HCT116 (cell line): Measurements from ENCODE around the gene FBXL7. TPM values are rescaled to one million over a fixed set of nuclear protein-coding genes. Genes with fewer than 3 reads are reported as not detected.

ENCODE experiments used
- ATAC-seq: fragments of 200-7000 bp; cut with Tn5 transposase; 2 replicates; pipeline ENCODE4 v1.9.1; 2020; ENCODE audit warnings: mild to moderate bottlenecking, moderate library complexity
- BruUV-seq: library from RNA; stranded (reverse); fragments of 400-500 nt; replicated peaks from 2 replicates; lab custom pipeline; 2021; lab: Mats Ljungman, UMichigan
- CTCF ChIA-PET: fragments of 300-600 bp; sonication (Branson Sonifier 250); formaldehyde crosslinking; loops from one replicate; lab custom pipeline; 2021; ENCODE audit warnings: antibody characterized with exemption; lab: Charles Lee
- POLR2A ChIA-PET: fragments of 300-600, 350-600 bp; sonication (Branson Sonifier 250); formaldehyde crosslinking; loops from one replicate; lab custom pipeline; 2021; ENCODE audit warnings: antibody characterized with exemption; lab: Charles Lee
- RAD21 ChIA-PET, 2 experiments: fragments of 300-600 bp; sonication (Branson Sonifier 250); formaldehyde crosslinking; loops; one replicate each; lab custom pipeline; 2023; ENCODE audit warnings: low total read pairs in 2 of 2; ENCODE audit not compliant: uncharacterized antibody in 2 of 2, unreplicated experiment in 2 of 2, low non-redundant PET in 1 of 2; lab: Charles Lee
- DNase-seq: peaks from one replicate; pipeline ENCODE4 v3.0.0-alpha.2; 2010; ENCODE audit warnings: low read depth, low spot score
- H2AFZ ChIP-seq: fragments of 200-600 bp; shearing (Covaris generic), sonication (generic); 2 replicates; pipeline ENCODE4 v1.6.1; 2017; ENCODE audit warnings: low read depth, mixed run types, mixed read lengths, antibody characterized with exemption, low read length; ENCODE audit not compliant: poor library complexity, severe bottlenecking
- H3K27ac ChIP-seq: 2 replicates; pipeline ENCODE4 v1.5.1; 2012; ENCODE audit warnings: low read depth, low read length
- H3K27me3 ChIP-seq: fragments of 200-600 bp; sonication (generic); 2 replicates; pipeline ENCODE4 v1.6.1; 2016; ENCODE audit warnings: mixed run types, low read length, mixed read lengths; ENCODE audit not compliant: insufficient read depth
- H3K36me3 ChIP-seq, 2 experiments: fragments of 200-500 bp in 1 of 2; fragments of 200-600 bp in 1 of 2; sonication (Bioruptor generic) in 1 of 2; sonication (generic) in 1 of 2; 2 replicates each; pipeline versions ENCODE4 v1.5.1 to v1.6.1; 2014 to 2016; ENCODE audit warnings: low read length in 2 of 2, inconsistent platforms in 1 of 2, mixed read lengths in 1 of 2, mixed run types in 1 of 2; ENCODE audit not compliant: insufficient read depth in 2 of 2, control insufficient read depth in 1 of 2
- H3K4me1 ChIP-seq, 2 experiments: fragments of 200-600 bp in 1 of 2; sonication (generic) in 1 of 2; 2 replicates each; pipeline versions ENCODE4 v1.5.1 to v1.6.1; 2012 to 2017; ENCODE audit warnings: low read length in 2 of 2, inconsistent platforms in 1 of 2, mild to moderate bottlenecking in 1 of 2, mixed read lengths in 1 of 2, mixed run types in 1 of 2, moderate library complexity in 1 of 2; ENCODE audit not compliant: insufficient read depth in 2 of 2, control insufficient read depth in 1 of 2
- H3K4me2 ChIP-seq: fragments of 200-600 bp; sonication (generic); 2 replicates; pipeline ENCODE4 v1.6.1; 2017; ENCODE audit warnings: mixed run types, low read length, mixed read lengths
- H3K4me3 ChIP-seq, 2 experiments: fragments of 200-600 bp in 1 of 2; sonication (generic) in 1 of 2; replicated peaks in 1 of 2; 2 replicates each; pipeline ENCODE4 v1.5.1; 2011 to 2016; ENCODE audit warnings: low read length in 2 of 2, control low read depth in 1 of 2, low read depth in 1 of 2, mild to moderate bottlenecking in 1 of 2, mixed read lengths in 1 of 2, mixed run types in 1 of 2
- H3K79me2 ChIP-seq: fragments of 200-600 bp; sonication (generic); 2 replicates; pipeline ENCODE4 v1.6.1; 2017; ENCODE audit warnings: mild to moderate bottlenecking, mixed run types, low read length, moderate library complexity, mixed read lengths; ENCODE audit not compliant: insufficient read depth
- H3K9ac ChIP-seq: fragments of 200-600 bp; sonication (generic); 2 replicates; pipeline ENCODE4 v1.6.1; 2016; ENCODE audit warnings: low read length, mixed read lengths
- H3K9me2 ChIP-seq: fragments of 200-600 bp; sonication (generic), shearing (Covaris generic); 2 replicates; pipeline ENCODE4 v1.6.1; 2017; ENCODE audit warnings: mixed run types, mild to moderate bottlenecking, moderate library complexity; ENCODE audit not compliant: insufficient read depth
- H3K9me3 ChIP-seq, 2 experiments: fragments of 200-500 bp in 1 of 2; fragments of 200-600 bp in 1 of 2; sonication (Bioruptor generic) in 1 of 2; sonication (generic) in 1 of 2; 2 replicates each; pipeline ENCODE4 v1.6.1; 2014 to 2017; ENCODE audit warnings: low read length in 2 of 2, mixed read lengths in 2 of 2, inconsistent platforms in 1 of 2, low read depth in 1 of 2, mild to moderate bottlenecking in 1 of 2, mixed run types in 1 of 2, moderate library complexity in 1 of 2; ENCODE audit not compliant: control insufficient read depth in 1 of 2, insufficient read depth in 1 of 2
- H4K20me1 ChIP-seq: fragments of 200-600 bp; sonication (generic), shearing (Covaris generic); 2 replicates; pipeline ENCODE4 v1.6.1; 2017; ENCODE audit warnings: mixed run types, mild to moderate bottlenecking, moderate library complexity; ENCODE audit not compliant: insufficient read depth
- CBX3 ChIP-seq: IDR thresholded peaks from 2 replicates; pipeline ENCODE4 v1.6.1; 2012; ENCODE audit warnings: low read depth
- CTCF ChIP-seq, 3 experiments: fragments of 200-600 bp in 1 of 3; sonication (generic) in 1 of 3; IDR thresholded peaks in 2 of 3; conservative IDR thresholded peaks in 1 of 3; 2 replicates each; pipeline ENCODE4 v1.5.1; 2012 to 2017; ENCODE audit warnings: low read depth in 2 of 3, low read length in 2 of 3, antibody characterized with exemption in 1 of 3, borderline replicate concordance in 1 of 3, control low read depth in 1 of 3, mild to moderate bottlenecking in 1 of 3, mixed read lengths in 1 of 3, mixed run types in 1 of 3, moderate library complexity in 1 of 3; ENCODE audit not compliant: insufficient read depth in 1 of 3
- EGR1 ChIP-seq: IDR thresholded peaks from 2 replicates; pipeline ENCODE4 v1.6.1; 2012; ENCODE audit warnings: low read depth
- POLR2A ChIP-seq: IDR thresholded peaks from 2 replicates; pipeline ENCODE4 v1.7.0; 2011; ENCODE audit warnings: borderline replicate concordance; ENCODE audit not compliant: insufficient read depth, insufficient read length; ENCODE audit errors: extremely low read depth
- SIN3A ChIP-seq: IDR thresholded peaks from 2 replicates; pipeline ENCODE4 v1.6.1; 2012; ENCODE audit warnings: low read depth
- TCF7L2 ChIP-seq: IDR thresholded peaks from 2 replicates; pipeline ENCODE4 v1.7.0; 2011; ENCODE audit warnings: borderline replicate concordance, inconsistent platforms; ENCODE audit not compliant: insufficient read depth, insufficient read length; ENCODE audit errors: extremely low read depth
- intact Hi-C: fragments of 100-400 bp; cut with micrococcal nuclease; formaldehyde crosslinking; loops from 2 replicates; pipeline ENCODE4 v1.10.0; 2022
- total RNA-seq: library from RNA; stranded (reverse); gene quantifications from one replicate; pipeline ENCODE4 v1.2.1, GENCODE V29; 2021; ENCODE audit not compliant: unreplicated experiment
- TF ChIP-seq, protein P1 (sequence below): IDR thresholded peaks from 2 replicates; pipeline ENCODE4 v1.6.1; 2012; ENCODE audit warnings: low read depth
- TF ChIP-seq, protein P2 (sequence below): IDR thresholded peaks from 2 replicates; pipeline ENCODE4 v1.6.1; 2011; ENCODE audit warnings: mild to moderate bottlenecking, low read length, moderate library complexity; ENCODE audit not compliant: insufficient replicate concordance; ENCODE audit errors: extremely low read depth

Gene FBXL7
- total RNA-seq, 1 experiment from 2014 or later: 0.05 TPM

GRCh38 chr5:15555176-15555575 lies 55.2 kb downstream of the FBXL7 start:
- CTCF ChIA-PET: no interaction called here
- no TSS peak for BruUV-seq
- Histone ChIP-seq H3K4me3 (no peak overlapping the region), H3K9ac (no peak overlapping the region), H3K27me3 (no peaks in the 10 kb centered on the region), H3K36me3 (no peaks in the 10 kb centered on the region), H3K79me2 (no peaks in the 10 kb centered on the region), H3K4me2 (no peak overlapping the region), H3K9me3 (peaks cover 19 to 34% of the 10 kb centered on the region in 2 experiments; a peak in 2 of 4 replicates), H3K4me1 (no peaks in the 10 kb centered on the region), H4K20me1 (no peaks in the 10 kb centered on the region), H2AFZ (no peak overlapping the region), H3K27ac (no peak overlapping the region), H3K9me2 (no peaks in the 10 kb centered on the region)
- RAD21 ChIA-PET: no interaction called here
- no peak for DNase-seq
- POLR2A ChIA-PET: no interaction called here
- ATAC-seq: no peak
- TF ChIP-seq CTCF (IDR thresholded peaks at IDR 0.05 in 2 of 3, conservative IDR thresholded peaks at IDR 0.05 in 1 of 3; ENCODE audit: borderline replicate concordance in 1 of 3, insufficient read depth in 1 of 3, low read depth in 2 of 3, low read length in 2 of 3) (no peak), POLR2A (no peak), EGR1 (no peak), CBX3 (no peak), TCF7L2 (no peak), SIN3A (no peak)
- TF ChIP-seq, protein P1, sequence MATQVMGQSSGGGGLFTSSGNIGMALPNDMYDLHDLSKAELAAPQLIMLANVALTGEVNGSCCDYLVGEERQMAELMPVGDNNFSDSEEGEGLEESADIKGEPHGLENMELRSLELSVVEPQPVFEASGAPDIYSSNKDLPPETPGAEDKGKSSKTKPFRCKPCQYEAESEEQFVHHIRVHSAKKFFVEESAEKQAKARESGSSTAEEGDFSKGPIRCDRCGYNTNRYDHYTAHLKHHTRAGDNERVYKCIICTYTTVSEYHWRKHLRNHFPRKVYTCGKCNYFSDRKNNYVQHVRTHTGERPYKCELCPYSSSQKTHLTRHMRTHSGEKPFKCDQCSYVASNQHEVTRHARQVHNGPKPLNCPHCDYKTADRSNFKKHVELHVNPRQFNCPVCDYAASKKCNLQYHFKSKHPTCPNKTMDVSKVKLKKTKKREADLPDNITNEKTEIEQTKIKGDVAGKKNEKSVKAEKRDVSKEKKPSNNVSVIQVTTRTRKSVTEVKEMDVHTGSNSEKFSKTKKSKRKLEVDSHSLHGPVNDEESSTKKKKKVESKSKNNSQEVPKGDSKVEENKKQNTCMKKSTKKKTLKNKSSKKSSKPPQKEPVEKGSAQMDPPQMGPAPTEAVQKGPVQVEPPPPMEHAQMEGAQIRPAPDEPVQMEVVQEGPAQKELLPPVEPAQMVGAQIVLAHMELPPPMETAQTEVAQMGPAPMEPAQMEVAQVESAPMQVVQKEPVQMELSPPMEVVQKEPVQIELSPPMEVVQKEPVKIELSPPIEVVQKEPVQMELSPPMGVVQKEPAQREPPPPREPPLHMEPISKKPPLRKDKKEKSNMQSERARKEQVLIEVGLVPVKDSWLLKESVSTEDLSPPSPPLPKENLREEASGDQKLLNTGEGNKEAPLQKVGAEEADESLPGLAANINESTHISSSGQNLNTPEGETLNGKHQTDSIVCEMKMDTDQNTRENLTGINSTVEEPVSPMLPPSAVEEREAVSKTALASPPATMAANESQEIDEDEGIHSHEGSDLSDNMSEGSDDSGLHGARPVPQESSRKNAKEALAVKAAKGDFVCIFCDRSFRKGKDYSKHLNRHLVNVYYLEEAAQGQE: no peak
- TF ChIP-seq, protein P2, sequence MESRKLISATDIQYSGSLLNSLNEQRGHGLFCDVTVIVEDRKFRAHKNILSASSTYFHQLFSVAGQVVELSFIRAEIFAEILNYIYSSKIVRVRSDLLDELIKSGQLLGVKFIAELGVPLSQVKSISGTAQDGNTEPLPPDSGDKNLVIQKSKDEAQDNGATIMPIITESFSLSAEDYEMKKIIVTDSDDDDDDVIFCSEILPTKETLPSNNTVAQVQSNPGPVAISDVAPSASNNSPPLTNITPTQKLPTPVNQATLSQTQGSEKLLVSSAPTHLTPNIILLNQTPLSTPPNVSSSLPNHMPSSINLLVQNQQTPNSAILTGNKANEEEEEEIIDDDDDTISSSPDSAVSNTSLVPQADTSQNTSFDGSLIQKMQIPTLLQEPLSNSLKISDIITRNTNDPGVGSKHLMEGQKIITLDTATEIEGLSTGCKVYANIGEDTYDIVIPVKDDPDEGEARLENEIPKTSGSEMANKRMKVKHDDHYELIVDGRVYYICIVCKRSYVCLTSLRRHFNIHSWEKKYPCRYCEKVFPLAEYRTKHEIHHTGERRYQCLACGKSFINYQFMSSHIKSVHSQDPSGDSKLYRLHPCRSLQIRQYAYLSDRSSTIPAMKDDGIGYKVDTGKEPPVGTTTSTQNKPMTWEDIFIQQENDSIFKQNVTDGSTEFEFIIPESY: no peak
- intact Hi-C loops: no loop called here
